HL-60 (cell line): ENCODE data around the gene SAMHD1.

Experiments
- DNase-seq, 2 experiments: peaks; one replicate each; pipeline ENCODE4 v3.0.0-alpha.2; 2010 to 2020; ENCODE audit warnings: low read depth in 1 of 2, low spot score in 1 of 2
- H3K27ac ChIP-seq: fragments of 250-450 bp; sonication (Bioruptor Pico); replicated peaks from 2 replicates; pipeline ENCODE4 v1.5.1; 2020; ENCODE audit warnings: mild to moderate bottlenecking, moderate library complexity
- H3K27me3 ChIP-seq: fragments of 250-450 bp; sonication (Bioruptor Pico); 2 replicates; pipeline ENCODE4 v1.5.1; 2021; ENCODE audit warnings: mild to moderate bottlenecking, moderate library complexity; ENCODE audit not compliant: insufficient read depth, poor library complexity, severe bottlenecking
- H3K4me3 ChIP-seq: replicated peaks from 2 replicates; pipeline ENCODE4 v1.5.1; 2011; ENCODE audit warnings: mild to moderate bottlenecking, control low read depth, low read length; ENCODE audit not compliant: insufficient read depth
- GABPA ChIP-seq: IDR thresholded peaks from 2 replicates; pipeline ENCODE4 v1.6.1; 2012; ENCODE audit warnings: low read depth
- POLR2AphosphoS5 ChIP-seq: IDR thresholded peaks from 2 replicates; pipeline ENCODE4 v1.6.1; 2012; ENCODE audit warnings: low read depth
- SPI1 ChIP-seq: IDR thresholded peaks from 2 replicates; pipeline ENCODE4 v1.6.1; 2012; ENCODE audit warnings: low read depth, mild to moderate bottlenecking, borderline replicate concordance
- TF ChIP-seq, protein P1 (sequence below): IDR thresholded peaks from 2 replicates; pipeline ENCODE4 v1.6.1; 2012; ENCODE audit warnings: low read depth; ENCODE audit not compliant: insufficient replicate concordance
- TF ChIP-seq, protein P2 (sequence below): IDR thresholded peaks from one replicate; pipeline ENCODE4 v1.5.1; 2011; ENCODE audit warnings: low read length, control low read depth, inconsistent platforms; ENCODE audit not compliant: insufficient read depth

Gene SAMHD1

DNA sequence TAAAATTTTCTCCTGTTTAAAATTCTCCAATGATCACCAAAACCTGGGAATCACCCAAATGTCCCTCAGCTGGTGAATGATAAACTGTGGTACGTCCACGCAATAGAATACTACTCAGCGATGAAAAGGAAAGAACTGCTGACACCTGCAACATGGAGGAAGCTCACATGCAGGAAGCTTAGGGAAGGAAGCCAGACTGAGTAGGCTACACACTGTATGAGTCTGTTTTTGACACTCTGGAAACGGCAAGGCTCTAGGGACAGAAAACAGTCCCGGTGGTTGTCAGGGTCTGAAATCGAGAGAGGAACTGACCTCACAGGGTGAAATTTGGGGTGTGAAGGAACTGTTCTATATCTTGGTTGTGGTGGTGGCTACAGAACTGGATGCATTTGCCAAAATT lies 100.7 kb downstream of the SAMHD1 start:
- TF ChIP-seq GABPA (no peak), POLR2AphosphoS5 (no peak), SPI1 (no peak)
- TF ChIP-seq, protein P1, sequence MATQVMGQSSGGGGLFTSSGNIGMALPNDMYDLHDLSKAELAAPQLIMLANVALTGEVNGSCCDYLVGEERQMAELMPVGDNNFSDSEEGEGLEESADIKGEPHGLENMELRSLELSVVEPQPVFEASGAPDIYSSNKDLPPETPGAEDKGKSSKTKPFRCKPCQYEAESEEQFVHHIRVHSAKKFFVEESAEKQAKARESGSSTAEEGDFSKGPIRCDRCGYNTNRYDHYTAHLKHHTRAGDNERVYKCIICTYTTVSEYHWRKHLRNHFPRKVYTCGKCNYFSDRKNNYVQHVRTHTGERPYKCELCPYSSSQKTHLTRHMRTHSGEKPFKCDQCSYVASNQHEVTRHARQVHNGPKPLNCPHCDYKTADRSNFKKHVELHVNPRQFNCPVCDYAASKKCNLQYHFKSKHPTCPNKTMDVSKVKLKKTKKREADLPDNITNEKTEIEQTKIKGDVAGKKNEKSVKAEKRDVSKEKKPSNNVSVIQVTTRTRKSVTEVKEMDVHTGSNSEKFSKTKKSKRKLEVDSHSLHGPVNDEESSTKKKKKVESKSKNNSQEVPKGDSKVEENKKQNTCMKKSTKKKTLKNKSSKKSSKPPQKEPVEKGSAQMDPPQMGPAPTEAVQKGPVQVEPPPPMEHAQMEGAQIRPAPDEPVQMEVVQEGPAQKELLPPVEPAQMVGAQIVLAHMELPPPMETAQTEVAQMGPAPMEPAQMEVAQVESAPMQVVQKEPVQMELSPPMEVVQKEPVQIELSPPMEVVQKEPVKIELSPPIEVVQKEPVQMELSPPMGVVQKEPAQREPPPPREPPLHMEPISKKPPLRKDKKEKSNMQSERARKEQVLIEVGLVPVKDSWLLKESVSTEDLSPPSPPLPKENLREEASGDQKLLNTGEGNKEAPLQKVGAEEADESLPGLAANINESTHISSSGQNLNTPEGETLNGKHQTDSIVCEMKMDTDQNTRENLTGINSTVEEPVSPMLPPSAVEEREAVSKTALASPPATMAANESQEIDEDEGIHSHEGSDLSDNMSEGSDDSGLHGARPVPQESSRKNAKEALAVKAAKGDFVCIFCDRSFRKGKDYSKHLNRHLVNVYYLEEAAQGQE: no peak
- TF ChIP-seq, protein P2, sequence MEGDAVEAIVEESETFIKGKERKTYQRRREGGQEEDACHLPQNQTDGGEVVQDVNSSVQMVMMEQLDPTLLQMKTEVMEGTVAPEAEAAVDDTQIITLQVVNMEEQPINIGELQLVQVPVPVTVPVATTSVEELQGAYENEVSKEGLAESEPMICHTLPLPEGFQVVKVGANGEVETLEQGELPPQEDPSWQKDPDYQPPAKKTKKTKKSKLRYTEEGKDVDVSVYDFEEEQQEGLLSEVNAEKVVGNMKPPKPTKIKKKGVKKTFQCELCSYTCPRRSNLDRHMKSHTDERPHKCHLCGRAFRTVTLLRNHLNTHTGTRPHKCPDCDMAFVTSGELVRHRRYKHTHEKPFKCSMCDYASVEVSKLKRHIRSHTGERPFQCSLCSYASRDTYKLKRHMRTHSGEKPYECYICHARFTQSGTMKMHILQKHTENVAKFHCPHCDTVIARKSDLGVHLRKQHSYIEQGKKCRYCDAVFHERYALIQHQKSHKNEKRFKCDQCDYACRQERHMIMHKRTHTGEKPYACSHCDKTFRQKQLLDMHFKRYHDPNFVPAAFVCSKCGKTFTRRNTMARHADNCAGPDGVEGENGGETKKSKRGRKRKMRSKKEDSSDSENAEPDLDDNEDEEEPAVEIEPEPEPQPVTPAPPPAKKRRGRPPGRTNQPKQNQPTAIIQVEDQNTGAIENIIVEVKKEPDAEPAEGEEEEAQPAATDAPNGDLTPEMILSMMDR: no peak
- Histone ChIP-seq H3K4me3 (no peak overlapping the region), H3K27me3 (no peaks in the 10 kb centered on the region), H3K27ac (no peak overlapping the region)
- no peak for DNase-seq

DNA sequence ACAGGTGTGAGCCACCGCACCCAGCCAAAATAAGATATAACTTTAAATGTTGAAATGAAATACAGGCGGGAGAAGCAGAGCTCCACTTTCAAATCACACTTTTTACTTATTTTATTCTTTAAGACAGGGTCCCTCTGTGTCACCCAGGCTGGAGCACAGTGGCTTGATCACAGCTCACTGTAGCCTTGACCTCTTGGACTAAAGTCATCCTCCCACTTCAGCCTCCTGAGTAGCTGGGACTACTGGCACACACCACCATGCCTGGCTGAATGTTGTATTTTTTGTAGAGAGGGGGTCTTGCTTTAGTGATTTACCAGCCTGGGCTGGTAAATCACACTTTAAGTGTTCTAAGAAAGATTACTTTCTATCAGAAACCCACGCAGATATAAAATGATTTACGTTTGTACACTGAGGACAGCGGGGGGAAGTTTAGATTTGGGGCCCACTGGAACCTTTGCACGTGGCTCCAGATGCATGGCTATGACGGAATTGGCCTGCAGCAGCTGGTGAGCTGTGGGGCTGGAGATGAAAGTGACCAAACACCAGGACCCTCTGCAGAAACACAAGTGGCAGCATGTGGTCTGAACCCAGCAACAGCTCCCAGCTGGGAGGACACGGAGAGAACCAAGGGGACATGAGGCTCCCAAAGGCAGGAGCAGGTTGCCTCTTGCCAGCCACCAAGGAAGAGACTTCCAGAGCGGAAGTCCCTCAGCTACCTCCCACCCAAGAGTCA lies 102.0 kb downstream of the SAMHD1 start:
- no peaks in the 10 kb centered on the region for H3K27me3 ChIP-seq
- no peak overlapping the region for H3K4me3 ChIP-seq
- H3K27ac ChIP-seq: no peak overlapping the region
- DNase-seq: no peak
- TF ChIP-seq SPI1: no peak
- no peak for TF ChIP-seq GABPA

DNA sequence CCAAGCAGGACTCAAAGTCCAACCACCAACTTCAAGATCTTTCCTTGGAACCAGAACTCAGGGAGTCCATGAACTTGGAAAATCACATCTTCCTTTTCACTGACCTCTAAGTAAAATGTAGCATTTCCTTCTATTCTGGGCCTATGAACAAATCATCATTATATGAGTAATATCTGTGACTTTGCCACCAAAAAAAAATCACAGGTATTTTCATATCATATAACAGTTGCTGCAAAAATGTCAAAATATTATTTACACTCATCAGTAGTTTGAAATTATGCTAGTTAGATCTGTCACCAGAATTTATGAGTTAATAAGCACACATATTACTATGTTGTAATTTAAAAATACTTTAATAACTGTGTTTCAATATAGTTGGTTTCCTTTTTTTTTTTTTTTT lies 102.8 kb downstream of the SAMHD1 start:
- H3K27me3 ChIP-seq: no peaks in the 10 kb centered on the region
- H3K27ac ChIP-seq: no peak overlapping the region
- DNase-seq: no peak
- TF ChIP-seq POLR2AphosphoS5 (no peak), SPI1 (no peak), GABPA (no peak)
- TF ChIP-seq, protein P1: no peak
- TF ChIP-seq, protein P2: no peak
- H3K4me3 ChIP-seq: no peak overlapping the region

DNA sequence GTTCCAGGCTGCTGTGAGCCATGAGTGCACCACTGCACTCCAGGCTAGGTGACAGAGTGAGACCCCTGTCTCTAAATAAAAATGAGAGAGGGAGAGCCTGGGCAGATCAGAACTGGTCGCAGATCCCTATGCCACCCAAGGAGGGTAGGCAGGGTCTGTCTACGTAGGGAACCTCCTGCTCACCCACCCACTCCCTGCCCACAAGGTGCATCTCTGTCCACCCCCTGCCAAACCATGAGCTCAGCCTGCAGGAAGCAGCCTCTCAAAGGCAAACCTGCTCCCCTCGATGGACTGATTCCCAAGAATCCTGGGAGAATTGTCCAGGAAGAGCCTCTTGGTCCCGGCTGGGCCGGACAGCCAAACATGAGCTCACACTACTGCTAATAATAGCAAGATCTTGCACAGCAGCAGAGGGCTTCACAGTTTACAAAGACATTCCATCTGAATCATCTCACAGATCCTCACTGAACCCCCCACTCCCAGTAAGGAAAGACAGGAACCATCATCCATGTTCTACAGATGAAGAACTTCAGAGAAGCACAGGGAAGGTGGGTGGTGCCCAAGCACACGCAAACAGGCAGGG lies 103.3 kb downstream of the SAMHD1 start:
- TF ChIP-seq SPI1 (no peak), GABPA (no peak), POLR2AphosphoS5 (no peak)
- TF ChIP-seq, protein P2: no peak
- TF ChIP-seq, protein P1: no peak
- H3K27me3 ChIP-seq: no peaks in the 10 kb centered on the region
- no peak overlapping the region for H3K27ac ChIP-seq
- DNase-seq: no peak
- H3K4me3 ChIP-seq: no peak overlapping the region
